Lung microvascular endothelial cell (primary cell): Measurements from ENCODE around the gene FAM107B. TPM values are rescaled to one million over a fixed set of nuclear protein-coding genes. Genes with fewer than 3 reads are reported as not detected.

ENCODE experiments used
- DNase-seq, 2 donors: peaks; one replicate each; pipeline versions ENCODE4 v3.0.0 to v3.0.0-alpha.2; 2010; ENCODE audit warnings: low read depth in 2 of 2
- total RNA-seq: library from RNA; depleted of rRNA; stranded (reverse); fragments of >200 nt; gene quantifications from 2 replicates; pipeline ENCODE4 v1.2.1, GENCODE V29; 2014

FAM107B gene
- total RNA-seq, 1 donor from 2014 or later: 54.6 TPM

DNA sequence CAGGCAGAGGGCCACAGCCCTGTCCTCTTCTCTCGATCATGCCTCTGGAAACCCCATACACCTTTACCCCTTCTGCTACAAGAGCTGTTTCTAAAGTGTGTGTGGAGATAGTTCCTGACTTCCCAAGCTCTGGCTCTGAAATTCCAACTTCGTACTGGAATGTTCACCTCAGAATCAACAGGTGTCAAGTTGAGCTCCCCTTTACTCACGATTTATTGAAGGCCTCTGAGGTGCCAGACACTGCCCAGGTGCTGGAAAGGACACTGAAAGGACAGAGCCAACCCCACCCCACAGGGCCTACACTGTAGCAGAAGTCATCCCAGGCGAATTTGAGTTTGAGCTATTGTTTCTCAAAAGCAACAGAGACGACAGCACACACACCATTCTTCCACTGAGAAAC lies 234.1 kb downstream of the FAM107B start:
- no peak for DNase-seq

DNA sequence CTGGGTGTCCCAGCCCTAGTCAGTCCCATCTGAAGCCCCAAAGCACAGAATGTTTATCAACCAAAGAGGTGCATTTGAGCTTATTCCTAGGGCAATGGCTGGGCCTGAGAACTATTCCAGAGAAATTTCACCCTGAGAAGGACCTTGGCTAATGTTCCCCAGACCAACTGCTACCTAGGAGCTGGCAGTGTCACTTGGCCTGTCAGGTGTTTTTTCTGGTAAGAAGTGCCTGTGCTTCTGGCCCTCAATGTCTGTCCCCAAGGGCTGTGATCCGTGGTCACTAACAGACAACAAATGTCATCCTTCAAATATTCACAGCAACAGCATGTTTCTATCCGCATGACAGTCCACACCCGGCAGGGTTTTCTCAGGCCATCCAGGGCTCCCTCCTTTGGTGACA lies 234.6 kb downstream of the FAM107B start:
- no peak for DNase-seq

DNA sequence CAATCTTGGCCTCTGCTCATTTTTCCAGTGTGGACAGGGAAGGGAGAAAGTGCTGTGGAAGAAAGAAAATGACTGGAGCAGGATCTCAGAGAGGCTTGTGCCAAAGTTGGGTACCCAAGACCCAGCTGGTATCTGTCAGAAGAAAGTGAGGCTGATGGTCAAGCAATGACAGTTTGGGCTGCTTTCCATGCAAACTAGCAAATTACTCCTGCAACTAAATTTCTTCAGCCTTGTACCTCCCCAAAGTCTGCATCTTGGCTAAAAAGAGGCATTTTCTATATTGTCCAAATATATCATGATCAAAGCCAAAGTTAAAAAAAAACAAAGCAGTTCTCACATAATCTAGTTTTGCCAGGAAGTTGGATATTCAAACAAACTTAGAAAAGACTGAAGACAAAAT lies 235.5 kb downstream of the FAM107B start:
- DNase-seq: no peak

DNA sequence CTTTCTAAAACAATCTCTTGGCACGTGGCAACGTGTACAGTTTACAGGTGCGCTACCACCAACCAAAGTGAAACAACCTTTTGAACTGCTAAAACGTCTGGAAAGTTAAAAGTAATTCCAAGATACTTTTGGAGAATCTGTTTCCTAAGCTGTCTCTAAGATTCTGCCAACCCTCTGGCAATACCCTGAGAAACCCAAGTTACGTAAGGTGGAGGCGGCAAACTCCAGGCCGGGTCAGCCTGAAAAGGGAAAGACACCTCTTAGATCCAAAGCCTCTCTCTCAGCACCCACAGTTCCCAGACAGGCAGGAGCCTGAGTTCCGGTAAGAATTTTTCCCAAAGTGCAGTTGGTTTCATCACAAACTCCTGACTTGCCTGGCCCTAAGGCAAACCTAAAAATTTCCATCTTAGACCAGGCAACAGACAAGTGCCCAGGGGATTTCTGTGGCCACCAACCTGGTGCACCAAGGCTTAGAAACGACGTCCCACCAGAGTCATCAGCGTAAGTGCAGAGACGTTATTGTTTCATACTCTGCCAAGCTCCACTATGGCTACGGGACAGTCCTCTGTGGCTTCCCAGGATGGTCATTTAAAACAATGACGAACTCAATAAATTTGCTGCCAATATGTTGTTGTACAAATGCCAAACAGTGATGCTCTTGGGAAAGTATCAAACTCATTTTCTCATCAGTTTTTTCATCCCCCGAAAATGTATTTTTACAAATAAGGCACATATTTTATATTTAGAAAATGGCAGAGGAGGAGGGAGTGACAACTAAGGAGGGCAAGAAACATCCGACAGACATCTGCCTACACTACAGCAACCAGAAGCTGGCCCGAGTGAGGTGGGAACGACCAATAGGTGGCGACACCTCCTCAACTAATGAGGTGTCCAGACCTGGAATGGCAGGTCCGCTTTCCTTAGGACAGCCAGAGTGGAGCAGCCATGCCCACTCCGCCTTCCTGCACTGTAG lies 238.2 kb downstream of the FAM107B start:
- peak; percentile 78 to 86 for DNase-seq

DNA sequence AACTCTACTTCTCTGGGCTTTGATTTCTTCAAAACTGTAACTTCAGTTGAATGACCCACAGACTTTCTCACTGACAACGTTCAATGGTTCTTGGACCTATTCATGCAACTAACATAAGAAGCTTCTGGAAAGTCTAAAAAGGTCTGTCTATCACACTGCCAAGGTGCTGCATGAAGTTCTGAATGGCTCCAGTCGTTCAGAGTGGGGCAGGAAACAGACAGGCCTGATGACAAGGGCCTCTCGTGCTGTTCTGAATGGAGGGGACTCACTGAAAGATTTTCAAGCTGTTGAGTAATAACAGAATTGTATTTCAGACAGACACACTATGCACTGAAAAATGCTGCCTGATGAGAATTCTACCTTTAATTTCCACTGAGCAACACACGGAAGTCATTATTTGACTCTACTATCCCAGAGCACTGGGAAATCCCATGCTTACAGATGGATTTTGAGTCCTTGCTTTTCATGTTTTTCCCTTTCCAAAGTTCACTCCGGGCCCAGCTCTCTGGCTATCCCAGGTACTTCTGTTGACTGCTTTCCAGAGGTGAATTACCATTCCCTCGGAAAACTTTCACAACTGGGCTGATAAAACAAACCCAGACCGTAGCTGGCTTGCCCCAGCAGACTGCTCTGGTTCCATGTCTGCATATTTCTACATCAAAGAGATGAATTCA lies 239.1 kb downstream of the FAM107B start:
- peak in 1 of 2 donors; percentile 39 for DNase-seq

DNA sequence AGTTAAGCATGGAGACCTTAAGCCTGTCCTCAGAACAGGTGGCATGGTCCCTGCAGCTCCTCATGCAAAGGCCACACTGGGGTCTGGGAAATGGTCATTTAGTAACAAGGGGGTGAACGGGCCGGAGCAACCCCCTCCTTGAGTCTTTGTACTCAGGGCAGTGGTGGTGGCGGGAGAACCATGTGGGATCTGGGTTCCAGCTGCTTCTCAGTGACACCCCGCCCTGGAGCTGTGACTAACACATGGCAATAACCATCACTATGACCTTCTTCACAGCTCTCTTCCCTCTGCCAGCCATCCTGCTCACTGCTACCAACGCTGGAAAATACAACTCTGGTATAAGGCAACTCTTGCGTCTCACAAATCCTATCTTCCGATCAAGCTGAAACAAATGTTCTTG lies 240.5 kb downstream of the FAM107B start:
- no peak for DNase-seq

DNA sequence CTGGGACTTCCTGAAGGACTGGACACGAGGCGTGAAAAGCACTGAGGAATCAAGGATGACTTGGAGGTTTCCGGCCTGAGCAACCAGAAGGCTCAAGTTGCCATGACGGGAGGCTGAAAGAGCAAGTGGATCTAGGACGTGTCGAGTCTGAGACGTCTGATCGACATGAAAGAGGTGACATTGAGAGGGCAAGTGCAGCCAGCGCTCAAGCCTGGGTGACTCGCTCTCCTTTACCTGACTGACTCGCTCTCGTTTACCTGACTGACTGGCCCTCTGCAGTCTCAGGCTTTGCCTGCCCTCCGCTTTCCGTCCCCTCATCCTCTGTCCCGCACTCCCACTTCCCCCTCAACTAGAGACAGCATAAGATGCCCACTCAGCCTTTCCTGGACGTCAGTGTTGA lies 241.4 kb downstream of the FAM107B start:
- no peak for DNase-seq

DNA sequence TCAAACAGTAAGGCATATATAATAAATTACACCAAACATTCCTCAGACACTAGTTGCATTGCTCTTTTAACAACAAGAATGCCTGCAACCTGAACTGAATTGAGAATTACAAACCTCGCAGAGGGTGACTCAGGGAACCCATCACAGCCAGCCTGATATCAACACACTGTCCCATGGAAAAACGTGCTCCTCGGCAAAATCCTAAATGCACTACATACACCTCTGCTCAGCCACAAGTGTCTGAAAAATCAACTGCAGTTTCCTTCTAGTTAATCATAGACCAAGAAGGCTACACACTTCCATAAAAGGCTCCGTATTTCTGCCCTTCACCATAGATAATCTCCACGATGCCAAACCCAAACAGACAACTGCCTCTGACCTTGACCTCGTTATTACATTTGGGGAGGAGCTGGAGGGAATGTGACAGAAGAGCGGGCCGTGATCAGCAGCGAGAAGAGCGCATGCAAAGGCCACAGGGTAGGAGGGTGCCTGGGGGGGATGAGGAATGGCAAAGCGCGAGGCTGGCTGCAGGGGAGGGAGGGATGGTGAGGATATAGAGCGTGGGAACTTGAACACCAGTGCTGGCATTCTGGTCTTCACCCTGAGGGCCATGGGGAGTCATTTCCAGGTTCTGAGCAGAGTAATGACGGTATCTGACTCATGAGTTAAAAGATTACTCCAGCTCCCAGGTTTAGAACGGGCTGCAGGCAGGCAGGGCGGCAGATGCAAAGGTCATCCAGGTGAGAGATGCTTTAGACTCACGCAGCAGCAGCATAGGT lies 242.0 kb downstream of the FAM107B start:
- DNase-seq: peak in 1 of 2 donors; percentile 33

DNA sequence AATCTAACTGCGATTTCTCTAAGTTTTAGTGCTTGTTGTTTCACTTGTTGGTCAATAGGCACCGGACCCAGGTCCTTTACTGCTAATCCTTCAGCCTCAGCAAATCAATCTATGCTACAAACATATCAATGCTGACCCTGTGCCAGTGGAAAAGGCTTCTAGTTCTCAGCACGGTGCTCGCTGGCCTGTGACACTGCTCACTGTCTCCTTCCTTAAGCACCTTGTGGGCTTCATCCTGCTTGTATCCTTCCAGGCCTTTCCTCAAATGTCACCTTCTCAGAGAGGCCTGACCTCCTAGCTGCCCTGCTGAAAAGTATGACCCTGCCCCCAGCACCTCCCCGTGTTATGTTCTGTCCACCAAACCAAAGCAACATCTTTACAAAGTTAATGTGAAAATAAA lies 242.7 kb downstream of the FAM107B start:
- no peak for DNase-seq

DNA sequence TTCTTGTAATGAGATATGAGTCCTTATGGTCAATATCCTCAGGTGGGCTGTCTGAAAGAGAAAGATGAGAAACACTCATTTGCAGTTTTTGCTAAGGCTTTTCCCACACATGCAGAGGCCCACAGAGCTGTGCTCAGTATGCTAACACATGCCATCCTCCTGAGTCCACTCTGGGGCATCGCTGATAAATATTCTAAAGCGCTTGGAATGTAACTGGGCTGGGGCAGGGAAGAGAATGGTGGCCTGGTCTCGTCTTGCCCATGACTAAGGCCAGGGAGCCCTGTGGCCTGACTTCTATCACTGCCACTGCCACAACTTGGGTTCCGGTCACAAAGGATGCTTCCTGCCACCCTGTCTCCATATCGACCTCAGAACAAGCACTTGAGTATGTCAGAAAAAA lies 244.2 kb downstream of the FAM107B start:
- DNase-seq: no peak

DNA sequence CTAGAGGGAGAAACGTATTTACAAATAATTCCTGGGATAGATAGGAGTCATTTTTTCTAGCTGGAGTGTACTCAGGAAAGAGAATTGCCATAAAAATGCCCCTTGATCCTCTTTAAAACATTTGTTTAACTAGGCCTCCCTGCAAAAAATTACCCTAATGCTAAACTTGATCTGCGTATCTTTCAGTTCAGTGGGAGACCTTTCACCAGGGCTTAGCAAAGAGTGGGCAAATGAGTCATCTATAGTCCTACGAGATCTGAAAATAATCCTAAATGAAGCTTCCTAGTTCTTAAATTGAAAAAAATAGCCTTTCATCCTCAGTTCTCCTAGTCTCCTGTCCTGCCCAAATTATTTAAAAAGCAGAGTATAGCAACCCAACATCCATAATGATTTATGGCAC lies 245.3 kb downstream of the FAM107B start:
- DNase-seq: no peak

DNA sequence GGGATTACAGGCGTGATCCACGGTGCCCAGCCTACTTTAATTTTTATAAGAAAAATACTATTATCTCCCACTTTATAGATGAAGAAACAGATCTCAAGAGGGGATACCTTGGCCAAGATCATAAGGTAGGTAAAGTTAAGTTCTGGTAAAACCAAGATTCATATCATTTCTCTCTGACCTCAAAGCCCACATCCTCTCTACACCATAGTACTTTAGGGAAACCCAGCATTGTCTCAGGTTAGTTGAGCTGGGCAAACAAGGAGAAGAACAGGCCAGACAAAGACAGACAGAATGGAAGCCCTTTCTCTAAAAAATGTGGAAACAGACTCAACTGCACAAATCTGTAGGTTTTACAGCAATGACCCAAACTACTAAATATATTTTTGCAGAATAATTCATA lies 246.2 kb downstream of the FAM107B start:
- DNase-seq: no peak

DNA sequence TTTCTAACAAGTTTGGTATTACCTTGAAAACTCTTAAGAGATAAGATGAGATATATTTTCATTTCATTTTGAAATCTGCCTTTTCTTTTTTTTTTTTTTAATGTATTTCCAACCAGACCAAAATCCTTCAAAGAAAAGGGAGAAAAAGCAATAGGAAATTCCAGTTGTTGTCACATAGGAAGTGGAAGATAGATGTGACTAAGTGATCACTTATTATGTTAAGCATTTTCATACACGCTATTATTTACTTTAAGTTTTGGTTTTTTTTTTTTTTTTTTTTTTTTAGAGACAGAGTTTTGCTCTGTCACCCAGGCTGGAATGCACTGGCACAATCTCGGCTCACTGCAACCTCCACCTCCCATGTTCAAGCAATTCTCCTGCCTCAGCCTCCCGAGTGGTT lies 246.8 kb downstream of the FAM107B start:
- peak in 1 of 2 donors; percentile 32 for DNase-seq

DNA sequence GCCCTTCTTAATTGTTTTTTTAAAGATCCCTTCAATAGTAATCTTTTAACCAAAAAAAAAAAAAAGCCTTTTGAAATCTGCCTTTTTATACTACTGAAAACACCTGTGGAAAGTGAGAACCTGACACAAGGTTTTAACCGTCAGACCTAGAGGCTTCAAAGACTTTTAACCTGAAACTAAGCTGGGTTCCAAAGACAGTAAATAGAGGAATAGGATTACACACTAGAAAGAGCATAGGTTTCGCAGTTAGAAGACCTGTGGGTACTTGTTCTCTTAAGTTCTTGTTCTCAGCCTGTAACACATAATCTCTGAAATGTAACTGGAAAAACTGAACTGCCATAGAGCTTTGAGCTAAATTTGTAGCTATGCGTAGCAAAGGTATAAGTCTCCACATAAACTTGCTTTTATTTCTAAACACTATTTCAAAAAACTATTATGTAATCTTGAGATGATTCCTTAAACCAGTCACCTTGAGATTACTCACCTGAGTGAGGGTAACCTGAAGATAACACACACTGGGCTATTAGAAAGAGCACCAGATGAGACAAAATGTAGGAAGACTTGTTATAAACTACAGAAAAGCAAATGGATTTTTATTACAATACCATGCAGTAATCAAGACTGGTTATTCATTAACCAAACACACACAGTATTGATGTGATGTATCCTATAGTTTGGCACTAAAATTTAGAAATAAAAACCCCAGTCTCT lies 247.4 kb downstream of the FAM107B start:
- no peak for DNase-seq

DNA sequence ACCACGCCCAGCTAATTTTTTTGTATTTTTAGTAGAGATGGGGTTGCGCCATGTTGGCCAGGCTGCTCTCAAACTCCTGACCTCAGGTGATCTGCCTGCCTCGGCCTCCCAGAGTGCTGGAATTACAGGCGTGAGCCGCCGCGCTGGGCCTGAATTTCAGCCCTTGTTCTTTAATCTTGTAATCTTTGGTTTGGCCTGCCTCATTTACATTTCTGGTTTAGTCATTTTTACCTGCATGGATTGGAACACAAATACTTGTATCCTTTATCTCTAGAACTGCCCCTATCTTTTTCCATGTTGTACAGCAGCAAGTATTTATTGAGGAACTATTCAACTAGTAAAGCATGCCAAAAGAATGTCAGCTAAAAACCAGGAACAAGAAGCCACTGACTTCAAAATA lies 248.4 kb downstream of the FAM107B start:
- DNase-seq: no peak

DNA sequence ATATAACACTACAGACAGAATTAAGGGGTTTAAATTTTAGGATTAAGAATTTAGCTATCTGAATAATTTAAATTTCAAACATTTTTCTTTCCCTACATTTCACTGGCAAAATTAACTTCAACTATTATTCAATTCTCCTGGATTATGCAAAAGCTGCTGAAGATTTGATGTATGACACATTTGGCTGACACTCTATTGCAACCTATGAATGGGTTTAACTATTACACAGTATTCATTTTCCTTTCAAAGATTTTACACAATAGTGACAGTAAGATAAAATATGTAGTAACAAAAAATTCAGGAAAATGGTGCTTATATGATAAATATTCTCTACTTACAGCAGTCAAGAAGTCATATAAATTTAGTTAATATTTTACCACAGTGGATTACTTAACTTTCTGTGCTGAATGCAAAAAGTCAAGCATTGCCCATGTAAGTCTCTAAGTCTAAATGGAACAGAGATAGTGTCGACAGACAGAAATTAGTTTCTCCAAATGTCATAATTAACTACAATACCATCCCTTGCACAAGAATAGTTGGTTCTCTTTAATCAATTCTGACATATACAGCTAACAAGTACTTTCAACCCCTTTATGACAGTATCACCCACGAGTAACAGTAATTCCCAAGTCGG lies 249.9 kb downstream of the FAM107B start:
- DNase-seq: no peak

DNA sequence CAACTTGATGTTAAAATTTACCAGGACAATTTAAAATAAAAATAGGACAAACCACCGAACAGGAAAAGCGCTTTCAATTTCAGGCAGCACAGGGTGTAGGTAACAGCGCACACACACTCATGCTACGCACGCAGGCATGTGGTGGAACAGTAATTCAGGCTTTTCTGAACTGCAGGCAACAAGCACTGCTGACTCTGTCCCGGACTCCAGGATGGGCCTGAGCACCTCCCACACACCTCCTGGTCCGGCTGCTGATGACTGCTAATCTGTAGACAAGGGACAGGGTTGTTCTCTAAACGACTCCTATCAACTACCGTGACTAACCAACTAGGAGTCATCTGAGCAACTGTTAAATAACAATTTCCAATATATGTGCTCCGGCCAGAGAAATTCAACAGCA lies 251.4 kb downstream of the FAM107B start:
- no peak for DNase-seq

DNA sequence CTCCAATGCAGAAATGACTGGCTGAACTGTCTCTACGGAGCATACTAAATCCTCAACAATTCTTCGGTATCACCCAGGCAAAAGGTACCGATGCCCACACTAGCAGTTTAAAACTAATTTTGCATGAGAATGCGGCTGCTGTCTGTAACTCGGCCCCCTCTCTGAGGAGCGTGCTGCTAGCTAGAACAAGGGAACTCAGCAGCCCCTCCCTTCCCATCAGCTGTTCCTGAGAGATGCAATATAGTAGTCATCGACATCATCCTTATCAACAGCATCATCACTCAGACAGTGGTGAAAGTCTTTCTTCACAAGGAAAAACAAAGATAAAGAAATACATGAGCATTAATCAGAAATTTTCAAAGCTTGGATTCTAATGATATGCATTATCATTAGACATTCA lies 254.9 kb downstream of the FAM107B start:
- DNase-seq: no peak

DNA sequence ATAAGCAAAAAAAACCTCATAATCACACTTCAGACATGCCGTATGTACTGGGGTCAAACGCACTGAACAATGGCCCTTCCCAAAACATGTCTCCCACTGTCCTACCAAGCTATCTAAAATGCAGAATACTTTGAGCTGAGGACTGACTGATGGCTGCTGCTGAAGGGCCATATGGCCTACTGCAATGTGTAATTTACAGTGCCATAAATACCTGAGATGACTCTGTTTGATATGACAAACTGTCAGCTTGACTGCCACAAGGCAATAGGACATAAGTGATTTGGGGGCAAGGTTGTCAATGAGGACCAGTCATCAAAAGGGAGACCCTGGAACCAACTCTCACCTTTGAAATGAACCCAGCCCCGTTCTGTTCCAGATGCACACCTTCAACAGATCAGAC lies 256.5 kb downstream of the FAM107B start:
- DNase-seq: no peak

DNA sequence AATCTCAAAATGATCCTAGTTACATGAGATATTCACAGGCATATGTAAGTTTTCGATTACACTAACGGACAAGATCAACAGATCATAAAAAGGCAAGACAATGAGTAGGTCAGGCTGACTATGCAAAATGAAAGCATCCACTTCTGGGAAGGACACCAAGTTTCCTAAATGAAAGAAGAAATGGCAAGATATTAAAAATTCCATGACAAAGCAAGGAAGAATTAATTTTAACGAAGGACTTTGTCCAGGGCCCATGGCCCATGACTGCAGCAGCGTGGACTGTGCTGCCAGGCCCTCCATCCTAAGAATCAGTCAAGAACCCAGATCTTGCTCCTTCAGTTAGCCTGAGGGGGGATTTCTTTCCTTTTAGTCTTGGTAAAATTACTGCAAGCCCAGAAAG lies 261.6 kb downstream of the FAM107B start:
- no peak for DNase-seq

DNA sequence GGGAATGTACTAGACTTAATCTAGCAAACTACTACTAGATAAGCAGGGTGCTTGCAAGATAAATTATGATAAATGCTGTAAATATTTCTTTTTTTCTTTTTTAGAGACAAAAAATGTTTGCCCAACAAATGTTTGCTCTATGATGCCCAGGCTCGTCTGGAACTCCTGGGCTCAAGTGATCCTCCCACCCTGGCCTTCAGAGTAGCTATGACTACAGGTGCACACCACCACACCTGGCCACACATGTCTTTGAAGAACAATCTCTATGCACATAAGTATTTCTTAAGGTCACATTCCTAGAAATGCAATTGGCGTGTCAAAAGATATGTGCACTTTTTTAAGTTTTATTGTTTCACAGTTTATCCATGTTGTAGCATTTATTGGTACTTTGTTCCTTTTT lies 264.4 kb downstream of the FAM107B start:
- no peak for DNase-seq
